HFFc6 (cell line): ENCODE results near the gene ZNF385D. TPM values are rescaled to one million over a fixed set of nuclear protein-coding genes. Genes with fewer than 3 reads are reported as not detected.

Experiments
- DNase-seq: peaks from one replicate; pipeline ENCODE4 v3.0.0-alpha.2; 2018
- H3K27ac Mint-ChIP-seq: 2 replicates; pipeline ENCODE4 v1.8.0; 2020; ENCODE audit warnings: mild to moderate bottlenecking, mixed read lengths
- H3K27me3 Mint-ChIP-seq: 2 replicates; pipeline ENCODE4 v1.8.0; 2021; ENCODE audit warnings: mild to moderate bottlenecking, moderate library complexity, mixed read lengths; ENCODE audit not compliant: insufficient read depth
- H3K36me3 Mint-ChIP-seq: 2 replicates; pipeline ENCODE4 v1.8.0; 2021; ENCODE audit warnings: low read depth, mixed read lengths
- H3K4me1 Mint-ChIP-seq: 2 replicates; pipeline ENCODE4 v1.8.0; 2020; ENCODE audit warnings: low read depth, mixed read lengths
- H3K4me3 Mint-ChIP-seq: 2 replicates; pipeline ENCODE4 v1.8.0; 2020; ENCODE audit warnings: mild to moderate bottlenecking, moderate library complexity, mixed read lengths
- H3K9me3 Mint-ChIP-seq: 2 replicates; pipeline ENCODE4 v1.8.0; 2020; ENCODE audit warnings: mild to moderate bottlenecking, mixed read lengths
- CTCF ChIP-seq: fragments of 200-600 bp; sonication (generic); IDR thresholded peaks from 2 replicates; pipeline ENCODE4 v1.5.0; 2021; ENCODE audit warnings: antibody characterized with exemption, mild to moderate bottlenecking
- total RNA-seq, 6 experiments: library from RNA; stranded (reverse); fragmentation: NEBNext Ultra II Directional; extraction: Animal tissue kit (Norgen Biotek cat#: 25700); gene quantifications; 2 replicates in 1 of 6; 3 replicates in 5 of 6; pipeline ENCODE4 v1.2.3, GENCODE V29; 2021

ZNF385D gene
- total RNA-seq, 6 experiments from 2014 or later, result 3.0 to 4.8 (median 4.1) TPM

- Mint-ChIP-seq H3K36me3 (no peaks in the 10 kb centered on the region; the same call in 1 of the 2 replicates), H3K4me1 (peaks cover 23% of the 10 kb centered on the region), H3K9me3 (no peaks in the 10 kb centered on the region; the same call in 1 of the 2 replicates), H3K4me3 (no peak overlapping the region), H3K27ac (no peak overlapping the region), H3K27me3 (peaks cover 1% of the 10 kb centered on the region; the same call in 1 of the 2 replicates)
- DNase-seq, result no peak
- TF ChIP-seq CTCF, result no peak
Observed at GRCh38 chr3:21715662-21716061, 35.3 kb downstream of the ZNF385D start.

GRCh38 chr3:21705769-21706168 lies 45.2 kb downstream of the ZNF385D start:
- Mint-ChIP-seq H3K4me3 (no peak overlapping the region; the same call in 1 of the 2 replicates), H3K27me3 (no peaks in the 10 kb centered on the region), H3K4me1 (peaks cover 18% of the 10 kb centered on the region), H3K36me3 (no peaks in the 10 kb centered on the region), H3K9me3 (no peaks in the 10 kb centered on the region), H3K27ac (peak overlapping the region; percentile 27; the same call in 1 of the 2 replicates)
- peak; percentile 74 for DNase-seq
- TF ChIP-seq CTCF, result no peak

GRCh38 chr3:21704796-21705195 lies 46.2 kb downstream of the ZNF385D start:
- no peaks in the 10 kb centered on the region for H3K36me3 Mint-ChIP-seq
- H3K4me1 Mint-ChIP-seq, result peaks cover 18% of the 10 kb centered on the region
- H3K27me3 Mint-ChIP-seq, result no peaks in the 10 kb centered on the region
- no peak for TF ChIP-seq CTCF
- H3K4me3 Mint-ChIP-seq, result no peak overlapping the region
- H3K9me3 Mint-ChIP-seq, result no peaks in the 10 kb centered on the region
- H3K27ac Mint-ChIP-seq, result no peak overlapping the region
- DNase-seq, result no peak

- no peak for DNase-seq
Observed at GRCh38 chr3:21703291-21703690, 47.7 kb downstream of the ZNF385D start.

GRCh38 chr3:21697707-21698106 lies 53.3 kb downstream of the ZNF385D start:
- H3K4me3 Mint-ChIP-seq, result no peak overlapping the region; the same call in 1 of the 2 replicates

More at GRCh38 chr3:21703291-21703690, 47.7 kb downstream of the ZNF385D start:
- Mint-ChIP-seq H3K4me1 (peaks cover 21% of the 10 kb centered on the region), H3K4me3 (no peak overlapping the region), H3K36me3 (no peaks in the 10 kb centered on the region), H3K27ac (no peak overlapping the region), H3K27me3 (no peaks in the 10 kb centered on the region), H3K9me3 (no peaks in the 10 kb centered on the region)
- no peak for TF ChIP-seq CTCF

More at GRCh38 chr3:21697707-21698106, 53.3 kb downstream of the ZNF385D start:
- H3K27me3 Mint-ChIP-seq, result no peaks in the 10 kb centered on the region; the same call in 1 of the 2 replicates
- H3K4me1 Mint-ChIP-seq, result peaks cover 22% of the 10 kb centered on the region
- TF ChIP-seq CTCF, result no peak
- H3K27ac Mint-ChIP-seq, result no peak overlapping the region
- DNase-seq, result peak; percentile 28
- no peaks in the 10 kb centered on the region for H3K36me3 Mint-ChIP-seq
- H3K9me3 Mint-ChIP-seq, result no peaks in the 10 kb centered on the region
